GM12878 (cell line): ENCODE results near the gene KCNQ1OT1. TPM values are rescaled to one million over a fixed set of nuclear protein-coding genes. Genes with fewer than 3 reads are reported as not detected.

Experiments used
- ATAC-seq: fragments of 200-7000 bp; cut with Tn5 transposase; 3 replicates; pipeline ENCODE4 v1.9.1; 2020; ENCODE audit warnings: mild to moderate bottlenecking, moderate library complexity
- BruUV-seq: library from RNA; stranded (reverse); fragments of 400-500 nt; replicated peaks from 2 replicates; lab custom pipeline; 2021; lab: Mats Ljungman, UMichigan
- CTCF ChIA-PET: fragments of 300-600 bp; sonication (Branson Sonifier 250); formaldehyde crosslinking; extraction: SDS; loops from one replicate; lab custom pipeline; 2021; ENCODE audit warnings: inconsistent platforms; lab: Yijun Ruan, JAX
- POLR2A ChIA-PET: fragments of 350-600 bp; formaldehyde crosslinking; extraction: SDS; loops from one replicate; lab custom pipeline; 2021; ENCODE audit warnings: inconsistent platforms; lab: Charles Lee
- RAD21 ChIA-PET: fragments of 300-600 bp; sonication (Branson Sonifier 250); formaldehyde crosslinking; loops from one replicate; lab custom pipeline; 2023; ENCODE audit warnings: antibody characterized with exemption; ENCODE audit not compliant: unreplicated experiment; lab: Charles Lee
- SMC1A ChIA-PET: fragments of 300-600 bp; sonication (Branson Sonifier 250); formaldehyde crosslinking; loops from one replicate; lab custom pipeline; 2023; ENCODE audit not compliant: unreplicated experiment, uncharacterized antibody; lab: Charles Lee
- DNase-seq: peaks from one replicate; pipeline ENCODE4 v3.0.0-alpha.2; 2011; ENCODE audit warnings: low read depth, low spot score
- FAIRE-seq: peaks from 3 replicates; lab custom pipeline; 2011; peaks lifted over from hg19 to GRCh38; lab: Jason Lieb, UNC
- H2AFZ ChIP-seq: 2 replicates; pipeline ENCODE4 v1.6.0; 2011; ENCODE audit warnings: low read depth, low read length, control low read depth; ENCODE audit not compliant: control insufficient read depth
- H3K27ac ChIP-seq: 2 replicates; pipeline ENCODE4 v1.5.1; 2011; ENCODE audit warnings: control low read depth; ENCODE audit not compliant: control insufficient read depth, insufficient read depth
- H3K27me3 ChIP-seq, 2 experiments: replicated peaks in 1 of 2; 2 replicates each; pipeline versions ENCODE4 v1.6.0 to v1.6.1; 2011; ENCODE audit warnings: low read length in 1 of 2; ENCODE audit not compliant: control insufficient read depth in 2 of 2, insufficient read depth in 2 of 2
- H3K36me3 ChIP-seq, 2 experiments: 2 replicates each; pipeline ENCODE4 v1.5.1; 2011; ENCODE audit warnings: low read length in 1 of 2; ENCODE audit not compliant: control insufficient read depth in 2 of 2, insufficient read depth in 2 of 2
- H3K4me1 ChIP-seq: 2 replicates; pipeline ENCODE4 v1.6.1; 2011; ENCODE audit warnings: mild to moderate bottlenecking, low read length, moderate library complexity, mixed read lengths; ENCODE audit not compliant: control insufficient read depth, insufficient read depth
- H3K4me2 ChIP-seq: 2 replicates; pipeline ENCODE4 v1.6.0; 2011; ENCODE audit warnings: control low read depth; ENCODE audit not compliant: control insufficient read depth, insufficient read depth
- H3K4me3 ChIP-seq: fragments of 200-600 bp; sonication (generic); 2 replicates; pipeline ENCODE4 v1.5.1; 2016
- H3K79me2 ChIP-seq: 2 replicates; pipeline ENCODE4 v1.6.0; 2011; ENCODE audit warnings: low read length; ENCODE audit not compliant: control insufficient read depth, insufficient read depth
- H3K9ac ChIP-seq: 2 replicates; pipeline ENCODE4 v1.8.0; 2011; ENCODE audit warnings: low read length, control low read depth, mixed read lengths; ENCODE audit not compliant: control insufficient read depth, insufficient read depth
- H3K9me3 ChIP-seq: replicated peaks from 3 replicates; pipeline ENCODE4 v1.5.1; 2011; ENCODE audit warnings: mild to moderate bottlenecking, low read length; ENCODE audit not compliant: control insufficient read depth, insufficient read depth
- H4K20me1 ChIP-seq: 2 replicates; pipeline ENCODE4 v1.6.0; 2011; ENCODE audit not compliant: control insufficient read depth, insufficient read depth
- EGR1 ChIP-seq, 2 experiments: IDR thresholded peaks; 1 replicate in 1 of 2; 2 replicates in 1 of 2; pipeline ENCODE4 v1.6.1; 2011 to 2012; ENCODE audit warnings: low read depth in 2 of 2, low read length in 2 of 2, borderline replicate concordance in 1 of 2, mild to moderate bottlenecking in 1 of 2, moderate library complexity in 1 of 2
- ESRRA ChIP-seq: IDR thresholded peaks from 2 replicates; pipeline ENCODE4 v1.6.1; 2012; ENCODE audit warnings: mild to moderate bottlenecking, low read length, improper control_type of control experiment
- GABPA ChIP-seq: IDR thresholded peaks from 2 replicates; pipeline ENCODE4 v1.6.1; 2014; ENCODE audit warnings: antibody characterized with exemption, low read depth, mild to moderate bottlenecking, inconsistent platforms
- HDAC6 ChIP-seq: fragments of 200-600 bp; sonication (generic); IDR thresholded peaks from one replicate; pipeline ENCODE4 v1.8.0; 2017; ENCODE audit warnings: antibody characterized with exemption; ENCODE audit not compliant: unreplicated experiment
- MEF2B ChIP-seq: fragments of 450-650 bp; IDR thresholded peaks from 2 replicates; pipeline ENCODE4 v1.6.1; 2018; ENCODE audit warnings: mild to moderate bottlenecking, moderate library complexity; ENCODE audit not compliant: partially characterized antibody, poor library complexity, severe bottlenecking
- NFYB ChIP-seq: IDR thresholded peaks from 2 replicates; pipeline ENCODE4 v1.6.1; 2011; ENCODE audit warnings: low read depth, mild to moderate bottlenecking, low read length, improper control_type of control experiment, moderate library complexity; ENCODE audit not compliant: insufficient read depth
- NRF1 ChIP-seq: conservative IDR thresholded peaks from 2 replicates; pipeline ENCODE4 v1.6.1; 2011; ENCODE audit warnings: mild to moderate bottlenecking, low read depth, low read length, improper control_type of control experiment
- SP1 ChIP-seq: IDR thresholded peaks from one replicate; pipeline ENCODE4 v1.6.1; 2011; ENCODE audit warnings: low read depth, low read length
- WRNIP1 ChIP-seq: IDR thresholded peaks from 2 replicates; pipeline ENCODE4 v1.6.1; 2011; ENCODE audit warnings: low read depth, low read length, improper control_type of control experiment, borderline replicate concordance
- ZBTB33 ChIP-seq: fragments of 450-650 bp; IDR thresholded peaks from 2 replicates; pipeline ENCODE4 v1.6.1; 2017; ENCODE audit warnings: mild to moderate bottlenecking
- ZNF207 ChIP-seq: fragments of 450-650 bp; IDR thresholded peaks from 2 replicates; pipeline ENCODE4 v1.6.1; 2014; ENCODE audit warnings: antibody characterized with exemption, mild to moderate bottlenecking, borderline replicate concordance
- WGBS: methylation state at CpG from one replicate; pipeline ENCODE4 v1.1.6; 2016; ENCODE audit warnings: low lambda C conversion rate; ENCODE audit not compliant: insufficient replicate concordance, insufficient coverage; ENCODE audit errors: missing lambda C conversion rate; 5-methylcytosine and 5-hydroxymethylcytosine counted together
- in situ Hi-C: fragments of 300-500 bp; cut with MboI; formaldehyde crosslinking; loops from 9 replicates; pipeline ENCODE4 v1.14.3; 2018; ENCODE audit warnings: mixed read lengths
- intact Hi-C: fragments of 100-400 bp; cut with micrococcal nuclease; formaldehyde crosslinking; loops from one replicate; pipeline ENCODE4 v1.14.2; 2022; ENCODE audit not compliant: unreplicated experiment
- polyA plus RNA-seq, 11 experiments: library from polyadenylated mRNA; depleted of rRNA in 4 of 11; unstranded in 6 of 11; stranded (reverse) in 5 of 11; fragments of >200 nt; fragmentation: Nextera tagmentation in 4 of 11; fragmentation: Illumina TruSeq in 1 of 11; extraction: Ambion mirVana in 4 of 11; extraction: Trizol in 1 of 11; gene quantifications; 1 replicate in 1 of 11; 2 replicates in 10 of 11; pipeline versions ENCODE4 v1.2.1 to v1.2.3, GENCODE V29; 2011 to 2016; ENCODE audit warnings: inconsistent platforms in 2 of 11, missing spikeins in 2 of 11, low read depth in 1 of 11
- total RNA-seq, 4 experiments: library from RNA; depleted of rRNA in 3 of 4; stranded (reverse); fragments of >200 nt in 3 of 4; fragmentation: Illumina TruSeq in 1 of 4; extraction: Trizol in 1 of 4; gene quantifications; 2 replicates each; pipeline versions ENCODE4 v1.2.1 to v1.2.3, GENCODE V29; 2013 to 2021

KCNQ1OT1 gene
- total and polyA plus RNA-seq, 10 of the 15 experiments (the other 5 are each of a cell fraction or from before 2014, with no cell fraction given), result 0.02 to 1.6 (median 0.41) TPM

GRCh38 chr11:2621894-2622293 lies 77.9 kb downstream of the KCNQ1OT1 start:
- RAD21 ChIA-PET, result no interaction called here
- no peaks in the 10 kb centered on the region for H3K27me3 ChIP-seq
- no peak for TF ChIP-seq SP1
- TF ChIP-seq NRF1, result no peak
- no peak for TF ChIP-seq MEF2B
- TF ChIP-seq GABPA, result no peak
- no peak for TF ChIP-seq EGR1 (IDR thresholded peaks at IDR 0.05; ENCODE audit: borderline replicate concordance in 1 of 2, low read depth in 2 of 2, low read length in 2 of 2)
- TF ChIP-seq ZNF207, result no peak
- no peak for TF ChIP-seq ZBTB33
- no peak for TF ChIP-seq WRNIP1
- no peak for TF ChIP-seq HDAC6
- no peak for TF ChIP-seq NFYB
- TF ChIP-seq ESRRA, result no peak
- no peaks in the 10 kb centered on the region; the same call in 1 of the 3 replicates for H3K9me3 ChIP-seq
- H4K20me1 ChIP-seq, result no peaks in the 10 kb centered on the region
- H3K9ac ChIP-seq, result no peak overlapping the region
- H3K4me2 ChIP-seq, result peak overlapping the region; percentile 42; the same call in 1 of the 2 replicates
- DNase-seq (peak; percentile 31), FAIRE-seq (peak; percentile 59), ATAC-seq (peak; percentile 87)
- CTCF ChIA-PET, result no interaction called here
- no TSS peak for BruUV-seq
- 5% methylated on average over 3 of the region's 3 CpGs for WGBS
- peaks cover 5% of the 10 kb centered on the region; the same call in 1 of the 2 replicates for H3K4me1 ChIP-seq
- in situ Hi-C loops, result no loop called here
- H3K36me3 ChIP-seq, result no peaks in the 10 kb centered on the region
- intact Hi-C loops, result no loop called here
- peak overlapping the region; percentile 30; the same call in 1 of the 2 replicates for H3K4me3 ChIP-seq
- no peaks in the 10 kb centered on the region for H3K79me2 ChIP-seq
- POLR2A ChIA-PET, result no interaction called here
- H2AFZ ChIP-seq, result no peak overlapping the region; the same call in 1 of the 2 replicates
- peak overlapping the region; percentile 73 for H3K27ac ChIP-seq
- SMC1A ChIA-PET, result no interaction called here
